ENCODE measurements around the gene MRFAP1. TPM values are rescaled to one million over a fixed set of nuclear protein-coding genes. Genes with fewer than 3 reads are reported as not detected.
A peak's percentile ranks its signal among the peaks of the same experiment; 100 is the strongest.

The MRFAP1 gene
- total and polyA plus RNA-seq, 2 experiments from 2014 or later, result 291 to 315 TPM

- peak in 1 of 2 donors; percentile 72 for DNase-seq (ENCODE audit: low read depth in 1 of 2, low spot score in 1 of 2)
- Histone ChIP-seq H3K36me3 (no peaks in the 10 kb centered on the region), H3K4me3 (no peak overlapping the region), H3K4me1 (ENCODE audit: low read depth) (no peaks in the 10 kb centered on the region), H3K27me3 (peaks cover 10% of the 10 kb centered on the region), H3K27ac (no peak overlapping the region), H3K9me3 (ENCODE audit: low read depth) (no peaks in the 10 kb centered on the region)
- TF ChIP-seq CTCF (IDR thresholded peaks at IDR 0.05; ENCODE audit: low read depth, low read length), result no peak
Measured at GRCh38 chr4:6658597-6659075, 18.2 kb downstream of the MRFAP1 start.

- Histone ChIP-seq H3K27me3 (peaks cover 10% of the 10 kb centered on the region), H3K4me3 (no peak overlapping the region), H3K9me3 (ENCODE audit: low read depth) (no peaks in the 10 kb centered on the region), H3K27ac (no peak overlapping the region), H3K36me3 (no peaks in the 10 kb centered on the region), H3K4me1 (ENCODE audit: low read depth) (no peaks in the 10 kb centered on the region)
- TF ChIP-seq CTCF (IDR thresholded peaks at IDR 0.05; ENCODE audit: low read depth, low read length), result no peak
- peak in 1 of 2 donors; percentile 14 for DNase-seq (ENCODE audit: low read depth in 1 of 2, low spot score in 1 of 2)
Measured at GRCh38 chr4:6659897-6660296, 19.4 kb downstream of the MRFAP1 start.

GRCh38 chr4:6660430-6660829 lies 19.9 kb downstream of the MRFAP1 start:
- DNase-seq (ENCODE audit: low read depth in 1 of 2, low spot score in 1 of 2), result peak in 1 of 2 donors; percentile 27
- no peaks in the 10 kb centered on the region for H3K4me1 ChIP-seq (ENCODE audit: low read depth)
- peaks cover 10% of the 10 kb centered on the region for H3K27me3 ChIP-seq
- no peak overlapping the region for H3K4me3 ChIP-seq
- no peak for TF ChIP-seq CTCF (IDR thresholded peaks at IDR 0.05; ENCODE audit: low read depth, low read length)
- H3K27ac ChIP-seq, result no peak overlapping the region
- H3K9me3 ChIP-seq (ENCODE audit: low read depth), result no peaks in the 10 kb centered on the region
- H3K36me3 ChIP-seq, result no peaks in the 10 kb centered on the region

- H3K36me3 ChIP-seq, result no peaks in the 10 kb centered on the region
- no peaks in the 10 kb centered on the region for H3K4me1 ChIP-seq (ENCODE audit: low read depth)
- no peak overlapping the region for H3K4me3 ChIP-seq
- no peak for TF ChIP-seq CTCF (IDR thresholded peaks at IDR 0.05; ENCODE audit: low read depth, low read length)
- DNase-seq (ENCODE audit: low read depth in 1 of 2, low spot score in 1 of 2), result no peak
- peaks cover 10% of the 10 kb centered on the region for H3K27me3 ChIP-seq
- H3K27ac ChIP-seq, result no peak overlapping the region
- no peaks in the 10 kb centered on the region for H3K9me3 ChIP-seq (ENCODE audit: low read depth)
Measured at GRCh38 chr4:6662591-6662990, 22.1 kb downstream of the MRFAP1 start.

- peaks cover 7% of the 10 kb centered on the region for H3K27me3 ChIP-seq
- H3K27ac ChIP-seq, result no peak overlapping the region
- no peaks in the 10 kb centered on the region for H3K9me3 ChIP-seq (ENCODE audit: low read depth)
- H3K4me3 ChIP-seq, result no peak overlapping the region
- DNase-seq (ENCODE audit: low read depth in 1 of 2, low spot score in 1 of 2), result no peak
- TF ChIP-seq CTCF (IDR thresholded peaks at IDR 0.05; ENCODE audit: low read depth, low read length), result no peak
- H3K36me3 ChIP-seq, result no peaks in the 10 kb centered on the region
- no peaks in the 10 kb centered on the region for H3K4me1 ChIP-seq (ENCODE audit: low read depth)
Measured at GRCh38 chr4:6663596-6664393, 23.3 kb downstream of the MRFAP1 start.
